B cell (primary cell): Measurements from ENCODE around the gene RAC3. TPM values are rescaled to one million over a fixed set of nuclear protein-coding genes. Genes with fewer than 3 reads are reported as not detected.
A peak's percentile ranks its signal among the peaks of the same experiment; 100 is the strongest.

Source experiments
- ATAC-seq: fragments of 200-7000 bp; cut with Tn5 transposase; one replicate; pipeline ENCODE4 v1.10.0; 2021; ENCODE audit warnings: low read depth, mild to moderate bottlenecking, moderate number of reproducible peaks, moderate library complexity
- CTCF ChIA-PET: fragments of 350-600 bp; sonication (Branson Sonifier 250); formaldehyde crosslinking; loops from one replicate; lab custom pipeline; 2021; ENCODE audit warnings: antibody characterized with exemption, inconsistent platforms; lab: Charles Lee
- POLR2A ChIA-PET: fragments of 350-600 bp; sonication (Branson Sonifier 250); formaldehyde crosslinking; loops from one replicate; lab custom pipeline; 2021; ENCODE audit warnings: antibody characterized with exemption; lab: Charles Lee
- DNase-seq: peaks from one replicate; pipeline ENCODE4 v3.0.0; 2013
- H2AFZ ChIP-seq: 2 replicates; pipeline ENCODE4 v1.6.1; 2012; ENCODE audit warnings: mild to moderate bottlenecking, low read depth, low read length; ENCODE audit not compliant: insufficient read depth, poor library complexity, severe bottlenecking
- H3K27ac ChIP-seq, 2 donors: 1 replicate in 1 of 2; 2 replicates in 1 of 2; pipeline ENCODE4 v1.5.1; 2012 to 2013; ENCODE audit warnings: low read length in 2 of 2, mild to moderate bottlenecking in 2 of 2, moderate library complexity in 1 of 2
- H3K27me3 ChIP-seq, 4 experiments: fragments of 200-600 bp in 1 of 4; sonication (generic) in 1 of 4; replicated peaks in 1 of 4; 1 replicate in 2 of 4; 2 replicates in 2 of 4; pipeline versions ENCODE4 v1.6.1 to v1.7.0; 2013 to 2016; ENCODE audit warnings: low read length in 3 of 4, mild to moderate bottlenecking in 2 of 4, mixed read lengths in 1 of 4, moderate library complexity in 1 of 4; ENCODE audit not compliant: insufficient read depth in 4 of 4, control insufficient read depth in 3 of 4; ENCODE audit errors: control extremely low read depth in 1 of 4
- H3K36me3 ChIP-seq, 2 experiments: replicated peaks in 1 of 2; 1 replicate in 1 of 2; 2 replicates in 1 of 2; pipeline versions ENCODE4 v1.6.1 to v1.7.1; 2013; ENCODE audit warnings: low read length in 1 of 2; ENCODE audit not compliant: insufficient read depth in 2 of 2, control insufficient read depth in 1 of 2; ENCODE audit errors: control extremely low read depth in 1 of 2, extremely low read depth in 1 of 2
- H3K4me1 ChIP-seq, 2 donors: fragments of 200-600 bp in 1 of 2; sonication (generic) in 1 of 2; 1 replicate in 1 of 2; 2 replicates in 1 of 2; pipeline versions ENCODE4 v1.5.1 to v1.6.1; 2013 to 2017; ENCODE audit warnings: low read length in 2 of 2; ENCODE audit not compliant: control insufficient read depth in 2 of 2, insufficient read depth in 2 of 2
- H3K4me2 ChIP-seq: replicated peaks from 2 replicates; pipeline ENCODE3; 2012; ENCODE audit warnings: mild to moderate bottlenecking, low read depth, low read length; ENCODE audit not compliant: poor library complexity, severe bottlenecking
- H3K4me3 ChIP-seq, 5 experiments: fragments of 200-600 bp in 1 of 5; sonication (generic) in 1 of 5; 1 replicate in 3 of 5; 2 replicates in 2 of 5; pipeline versions ENCODE4 v1.5.1 to v1.7.0; 2011 to 2016; ENCODE audit warnings: low read length in 4 of 5, mild to moderate bottlenecking in 4 of 5, low read depth in 2 of 5, control low read depth in 1 of 5, moderate library complexity in 1 of 5; ENCODE audit not compliant: insufficient read depth in 1 of 5; ENCODE audit errors: control extremely low read depth in 1 of 5, extremely low read depth in 1 of 5
- H3K79me2 ChIP-seq: fragments of 200-600 bp; sonication (generic); one replicate; pipeline ENCODE4 v1.6.0; 2016; ENCODE audit warnings: low read length; ENCODE audit not compliant: control insufficient read depth, insufficient read depth
- H3K9ac ChIP-seq: fragments of 200-600 bp; sonication (generic); 2 replicates; pipeline ENCODE4 v1.6.1; 2017; ENCODE audit warnings: mild to moderate bottlenecking, low read length, moderate library complexity
- H3K9me3 ChIP-seq, 3 donors: one replicate each; pipeline versions ENCODE4 v1.6.1 to v1.7.1; 2013; ENCODE audit warnings: low read length in 2 of 3; ENCODE audit not compliant: control insufficient read depth in 2 of 3, insufficient read depth in 1 of 3; ENCODE audit errors: control extremely low read depth in 1 of 3
- H4K20me1 ChIP-seq: 2 replicates; pipeline ENCODE4 v1.6.0; 2012; ENCODE audit warnings: mild to moderate bottlenecking, low read length; ENCODE audit not compliant: insufficient read depth, control insufficient read depth, poor library complexity, severe bottlenecking
- H3K27ac Mint-ChIP-seq: one replicate; pipeline ENCODE4 v1.8.0; 2021; ENCODE audit warnings: mixed read lengths
- H3K27me3 Mint-ChIP-seq: one replicate; pipeline ENCODE4 v1.8.0; 2021; ENCODE audit warnings: mixed read lengths
- H3K4me1 Mint-ChIP-seq: one replicate; pipeline ENCODE4 v1.8.0; 2021; ENCODE audit warnings: mixed read lengths
- H3K4me3 Mint-ChIP-seq: one replicate; pipeline ENCODE4 v1.8.0; 2021; ENCODE audit warnings: mixed read lengths
- H3K9me3 Mint-ChIP-seq: one replicate; pipeline ENCODE4 v1.8.0; 2022; ENCODE audit warnings: mixed read lengths; ENCODE audit not compliant: insufficient read depth
- EZH2 ChIP-seq: IDR thresholded peaks from 2 replicates; pipeline ENCODE4 v1.6.1; 2012; ENCODE audit warnings: borderline replicate concordance, low read depth, mild to moderate bottlenecking, moderate library complexity, low read length; ENCODE audit not compliant: insufficient read depth, poor library complexity, severe bottlenecking
- WGBS: methylation state at CpG from one replicate; pipeline ENCODE4 v1.1.5; 2013; ENCODE audit warnings: missing lambda C conversion rate; ENCODE audit not compliant: insufficient coverage; 5-methylcytosine and 5-hydroxymethylcytosine counted together
- intact Hi-C: fragments of 100-400 bp; cut with micrococcal nuclease; formaldehyde crosslinking; loops from one replicate; pipeline ENCODE4 v1.10.0; 2022
- polyA plus RNA-seq: library from polyadenylated mRNA; depleted of rRNA; stranded (reverse); fragments of >200 nt; gene quantifications from 2 replicates; pipeline ENCODE4 v1.2.3, GENCODE V29; 2012
- total RNA-seq, 2 donors: library from RNA; stranded (reverse); fragments of 120-200 nt in 1 of 2; gene quantifications; 1 replicate in 1 of 2; 2 replicates in 1 of 2; pipeline versions ENCODE4 v1.2.3 to v1.2.4, GENCODE V29; 2013 to 2022
- TF ChIP-seq, protein P1 (sequence below): fragments of 200-600 bp; IDR thresholded peaks from one replicate; pipeline ENCODE4 v1.8.0; 2022; ENCODE audit warnings: antibody characterized with exemption, mild to moderate bottlenecking

The RAC3 gene
- total and polyA plus RNA-seq, 2 donors (not counting 1 experiment from before 2014, with no cell fraction given) = 0.62 to 2.0 TPM

DNA sequence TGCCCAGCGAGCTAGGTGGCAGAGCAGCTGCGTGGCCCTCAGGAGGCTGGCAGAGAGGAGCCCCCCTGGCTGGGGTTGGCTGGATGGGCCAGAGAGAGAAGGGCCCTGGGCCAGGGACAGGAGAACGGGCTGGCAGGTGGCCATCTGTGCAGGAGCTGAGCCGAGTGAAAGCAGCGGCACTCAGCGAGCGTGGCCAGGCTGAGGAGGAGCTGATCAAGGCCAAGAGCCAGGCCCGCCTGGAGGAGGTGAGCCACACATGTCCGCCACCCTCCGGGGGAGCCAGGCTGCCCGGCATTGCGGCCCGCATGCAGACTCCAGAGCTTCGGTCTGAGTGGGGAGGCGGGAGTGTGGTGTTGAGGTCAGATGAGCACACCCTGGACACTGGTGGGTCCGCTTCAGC, 2.1 kb upstream of the RAC3 start:
- H3K27me3 Mint-ChIP-seq = no peaks in the 10 kb centered on the region
- peak overlapping the region; percentile 62 for H3K4me3 Mint-ChIP-seq
- intact Hi-C loops = no loop called here
- Histone ChIP-seq H3K4me2 (peak overlapping the region; percentile 97), H3K4me1 (peaks cover 16 to 21% of the 10 kb centered on the region in 2 donors), H3K79me2 (peaks cover 6% of the 10 kb centered on the region), H2AFZ (no peak overlapping the region), H3K27me3 (peaks cover 0 to 41% (median 3%) of the 10 kb centered on the region in 4 experiments), H3K9ac (no peak overlapping the region), H3K9me3 (peaks cover 0 to 10% (median 0%) of the 10 kb centered on the region in 3 donors), H3K27ac (no peak overlapping the region), H4K20me1 (peaks cover 34% of the 10 kb centered on the region), H3K36me3 (no peaks in the 10 kb centered on the region), H3K4me3 (no peak overlapping the region)
- DNase-seq (no peak), ATAC-seq (no peak)
- no peaks in the 10 kb centered on the region for H3K9me3 Mint-ChIP-seq
- WGBS = over 99% methylated on average over 16 of the region's 16 CpGs
- ChIA-PET CTCF (interaction anchor here (0.6 to 3.0 kb wide), 5 partner anchors 8 to 130 kb away, joined by 3 to 41 read pairs (median 3); partner anchors contain the start of gene DCXR), POLR2A (no interaction called here)
- H3K27ac Mint-ChIP-seq = no peak overlapping the region
- TF ChIP-seq, protein P1, sequence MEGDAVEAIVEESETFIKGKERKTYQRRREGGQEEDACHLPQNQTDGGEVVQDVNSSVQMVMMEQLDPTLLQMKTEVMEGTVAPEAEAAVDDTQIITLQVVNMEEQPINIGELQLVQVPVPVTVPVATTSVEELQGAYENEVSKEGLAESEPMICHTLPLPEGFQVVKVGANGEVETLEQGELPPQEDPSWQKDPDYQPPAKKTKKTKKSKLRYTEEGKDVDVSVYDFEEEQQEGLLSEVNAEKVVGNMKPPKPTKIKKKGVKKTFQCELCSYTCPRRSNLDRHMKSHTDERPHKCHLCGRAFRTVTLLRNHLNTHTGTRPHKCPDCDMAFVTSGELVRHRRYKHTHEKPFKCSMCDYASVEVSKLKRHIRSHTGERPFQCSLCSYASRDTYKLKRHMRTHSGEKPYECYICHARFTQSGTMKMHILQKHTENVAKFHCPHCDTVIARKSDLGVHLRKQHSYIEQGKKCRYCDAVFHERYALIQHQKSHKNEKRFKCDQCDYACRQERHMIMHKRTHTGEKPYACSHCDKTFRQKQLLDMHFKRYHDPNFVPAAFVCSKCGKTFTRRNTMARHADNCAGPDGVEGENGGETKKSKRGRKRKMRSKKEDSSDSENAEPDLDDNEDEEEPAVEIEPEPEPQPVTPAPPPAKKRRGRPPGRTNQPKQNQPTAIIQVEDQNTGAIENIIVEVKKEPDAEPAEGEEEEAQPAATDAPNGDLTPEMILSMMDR = no peak
- no peak for TF ChIP-seq EZH2
- H3K4me1 Mint-ChIP-seq = peaks cover 11% of the 10 kb centered on the region

DNA sequence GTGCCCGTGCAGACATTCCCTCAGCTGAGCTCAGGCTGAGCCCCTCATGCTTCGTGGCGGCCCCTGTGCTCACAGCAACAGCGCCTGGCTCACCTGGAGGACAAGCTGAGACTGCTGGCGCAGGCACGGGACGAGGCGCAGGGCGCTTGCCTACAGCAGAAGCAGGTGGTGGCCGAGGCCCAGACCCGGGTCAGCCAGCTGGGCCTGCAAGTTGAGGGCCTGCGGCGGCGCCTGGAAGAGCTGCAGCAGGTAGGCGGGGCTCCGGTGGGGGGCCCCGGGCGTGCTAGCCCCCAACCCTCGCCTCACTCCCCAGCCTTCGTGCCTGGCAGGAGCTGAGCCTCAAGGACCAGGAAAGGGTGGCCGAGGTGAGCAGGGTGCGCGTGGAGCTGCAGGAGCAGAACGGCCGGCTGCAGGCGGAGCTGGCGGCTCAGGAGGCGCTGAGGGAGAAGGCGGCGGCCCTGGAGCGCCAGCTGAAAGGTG, 1.4 kb upstream of the RAC3 start:
- Histone ChIP-seq H3K4me2 (peak overlapping the region; percentile 97), H3K27ac (no peak overlapping the region), H3K79me2 (peaks cover under 1% of the 10 kb centered on the region), H3K4me1 (peaks cover 16 to 21% of the 10 kb centered on the region in 2 donors), H4K20me1 (peaks cover 38% of the 10 kb centered on the region), H3K9ac (peak overlapping the region; percentile 59), H2AFZ (peak overlapping the region; percentile 72), H3K9me3 (peaks cover 0 to 10% (median 0%) of the 10 kb centered on the region in 3 donors), H3K36me3 (no peaks in the 10 kb centered on the region), H3K4me3 (peak overlapping the region in 3 of 5 experiments; percentile 45 to 59 (median 54)), H3K27me3 (peaks cover 0 to 39% (median 3%) of the 10 kb centered on the region in 4 experiments)
- Mint-ChIP-seq H3K4me3 (peak overlapping the region; percentile 89), H3K27me3 (no peaks in the 10 kb centered on the region), H3K4me1 (peaks cover 11% of the 10 kb centered on the region), H3K9me3 (no peaks in the 10 kb centered on the region), H3K27ac (no peak overlapping the region)
- 76% methylated on average over 31 of the region's 31 CpGs for WGBS
- CTCF ChIA-PET = interaction anchor here (0.6 to 3.0 kb wide), 13 partner anchors 9 to 206 kb away, joined by 3 to 41 read pairs (median 3); no protein-coding TSS in a partner anchor
- POLR2A ChIA-PET = no interaction called here
- no peak for DNase-seq
- intact Hi-C loops = loop anchor here (1.0 to 10.0 kb wide), 2 partner anchors 77 to 525 kb away; no protein-coding TSS in a partner anchor
- TF ChIP-seq, protein P1 = no peak
- no peak for TF ChIP-seq EZH2
- no peak for ATAC-seq
